HL-60 (cell line): ENCODE data around the gene ADRA2C.

Experiments
- DNase-seq, 2 experiments: peaks; one replicate each; pipeline ENCODE4 v3.0.0-alpha.2; 2010 to 2020; ENCODE audit warnings: low read depth in 1 of 2, low spot score in 1 of 2
- H3K27ac ChIP-seq: fragments of 250-450 bp; sonication (Bioruptor Pico); replicated peaks from 2 replicates; pipeline ENCODE4 v1.5.1; 2020; ENCODE audit warnings: mild to moderate bottlenecking, moderate library complexity
- H3K27me3 ChIP-seq: fragments of 250-450 bp; sonication (Bioruptor Pico); 2 replicates; pipeline ENCODE4 v1.5.1; 2021; ENCODE audit warnings: mild to moderate bottlenecking, moderate library complexity; ENCODE audit not compliant: insufficient read depth, poor library complexity, severe bottlenecking
- H3K4me3 ChIP-seq: replicated peaks from 2 replicates; pipeline ENCODE4 v1.5.1; 2011; ENCODE audit warnings: mild to moderate bottlenecking, control low read depth, low read length; ENCODE audit not compliant: insufficient read depth
- CTCF ChIP-seq: IDR thresholded peaks from one replicate; pipeline ENCODE4 v1.5.1; 2011; ENCODE audit warnings: low read length, control low read depth, inconsistent platforms; ENCODE audit not compliant: insufficient read depth
- GABPA ChIP-seq: IDR thresholded peaks from 2 replicates; pipeline ENCODE4 v1.6.1; 2012; ENCODE audit warnings: low read depth
- POLR2AphosphoS5 ChIP-seq: IDR thresholded peaks from 2 replicates; pipeline ENCODE4 v1.6.1; 2012; ENCODE audit warnings: low read depth
- SPI1 ChIP-seq: IDR thresholded peaks from 2 replicates; pipeline ENCODE4 v1.6.1; 2012; ENCODE audit warnings: low read depth, mild to moderate bottlenecking, borderline replicate concordance
- TF ChIP-seq, protein P1 (sequence below): IDR thresholded peaks from 2 replicates; pipeline ENCODE4 v1.6.1; 2012; ENCODE audit warnings: low read depth; ENCODE audit not compliant: insufficient replicate concordance

Gene ADRA2C

GRCh38 chr4:3792813-3793212 is 26.6 kb downstream of the ADRA2C start:
- no peak for DNase-seq
- no peak overlapping the region for H3K4me3 ChIP-seq
- H3K27ac ChIP-seq: no peak overlapping the region
- H3K27me3 ChIP-seq: no peaks in the 10 kb centered on the region
- TF ChIP-seq GABPA (no peak), POLR2AphosphoS5 (no peak), CTCF (no peak)
- TF ChIP-seq, protein P1, sequence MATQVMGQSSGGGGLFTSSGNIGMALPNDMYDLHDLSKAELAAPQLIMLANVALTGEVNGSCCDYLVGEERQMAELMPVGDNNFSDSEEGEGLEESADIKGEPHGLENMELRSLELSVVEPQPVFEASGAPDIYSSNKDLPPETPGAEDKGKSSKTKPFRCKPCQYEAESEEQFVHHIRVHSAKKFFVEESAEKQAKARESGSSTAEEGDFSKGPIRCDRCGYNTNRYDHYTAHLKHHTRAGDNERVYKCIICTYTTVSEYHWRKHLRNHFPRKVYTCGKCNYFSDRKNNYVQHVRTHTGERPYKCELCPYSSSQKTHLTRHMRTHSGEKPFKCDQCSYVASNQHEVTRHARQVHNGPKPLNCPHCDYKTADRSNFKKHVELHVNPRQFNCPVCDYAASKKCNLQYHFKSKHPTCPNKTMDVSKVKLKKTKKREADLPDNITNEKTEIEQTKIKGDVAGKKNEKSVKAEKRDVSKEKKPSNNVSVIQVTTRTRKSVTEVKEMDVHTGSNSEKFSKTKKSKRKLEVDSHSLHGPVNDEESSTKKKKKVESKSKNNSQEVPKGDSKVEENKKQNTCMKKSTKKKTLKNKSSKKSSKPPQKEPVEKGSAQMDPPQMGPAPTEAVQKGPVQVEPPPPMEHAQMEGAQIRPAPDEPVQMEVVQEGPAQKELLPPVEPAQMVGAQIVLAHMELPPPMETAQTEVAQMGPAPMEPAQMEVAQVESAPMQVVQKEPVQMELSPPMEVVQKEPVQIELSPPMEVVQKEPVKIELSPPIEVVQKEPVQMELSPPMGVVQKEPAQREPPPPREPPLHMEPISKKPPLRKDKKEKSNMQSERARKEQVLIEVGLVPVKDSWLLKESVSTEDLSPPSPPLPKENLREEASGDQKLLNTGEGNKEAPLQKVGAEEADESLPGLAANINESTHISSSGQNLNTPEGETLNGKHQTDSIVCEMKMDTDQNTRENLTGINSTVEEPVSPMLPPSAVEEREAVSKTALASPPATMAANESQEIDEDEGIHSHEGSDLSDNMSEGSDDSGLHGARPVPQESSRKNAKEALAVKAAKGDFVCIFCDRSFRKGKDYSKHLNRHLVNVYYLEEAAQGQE: no peak

GRCh38 chr4:3793545-3793944 is 27.4 kb downstream of the ADRA2C start:
- no peaks in the 10 kb centered on the region for H3K27me3 ChIP-seq
- no peak for DNase-seq
- TF ChIP-seq CTCF: no peak
- TF ChIP-seq GABPA: no peak
- TF ChIP-seq SPI1: no peak
- no peak for TF ChIP-seq POLR2AphosphoS5
- TF ChIP-seq, protein P1: no peak
- no peak overlapping the region for H3K4me3 ChIP-seq
- H3K27ac ChIP-seq: no peak overlapping the region

DNA sequence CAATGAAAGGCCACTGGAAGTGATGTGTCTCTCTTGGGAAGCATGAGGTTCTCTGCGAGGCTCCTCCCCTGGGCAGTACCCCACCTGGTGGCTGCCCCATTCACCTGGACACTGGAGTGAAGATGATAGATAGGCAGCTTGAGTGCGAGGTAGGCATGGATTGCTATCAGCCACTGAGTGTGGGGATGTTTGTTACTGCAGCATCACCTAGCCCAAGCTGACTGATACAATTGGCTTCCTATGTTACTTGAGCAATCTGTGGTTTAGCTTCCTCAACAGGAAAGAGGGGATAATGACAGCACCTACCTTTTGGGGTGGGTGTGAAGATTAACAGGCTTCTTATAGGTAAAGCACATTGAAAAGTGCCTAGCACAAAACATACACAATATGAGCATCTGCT is 30.8 kb downstream of the ADRA2C start:
- H3K27ac ChIP-seq: no peak overlapping the region
- TF ChIP-seq POLR2AphosphoS5 (no peak), SPI1 (no peak), GABPA (no peak), CTCF (no peak)
- TF ChIP-seq, protein P1: no peak
- DNase-seq: no peak
- no peak overlapping the region for H3K4me3 ChIP-seq
- H3K27me3 ChIP-seq: no peaks in the 10 kb centered on the region
